ENCODE measurements around the gene STAT5B.

STAT5B gene

GRCh38 chr17:42285346-42286050 lies 9.3 kb upstream of the STAT5B start:
- DNase-seq (ENCODE audit: low read depth in 2 of 2) = no peak

- DNase-seq (ENCODE audit: low read depth in 2 of 2) = no peak
Measured at GRCh38 chr17:42284566-42284965, 8.4 kb upstream of the STAT5B start.

GRCh38 chr17:42284024-42284369 lies 7.8 kb upstream of the STAT5B start:
- no peak for DNase-seq (ENCODE audit: low read depth in 2 of 2)

- DNase-seq (ENCODE audit: low read depth in 2 of 2) = no peak
Measured at GRCh38 chr17:42283241-42284023, 7.2 kb upstream of the STAT5B start.

GRCh38 chr17:42282478-42283080 lies 6.4 kb upstream of the STAT5B start:
- DNase-seq (ENCODE audit: low read depth in 2 of 2) = no peak

- DNase-seq (ENCODE audit: low read depth in 2 of 2) = no peak
Measured at GRCh38 chr17:42281571-42282096, 5.4 kb upstream of the STAT5B start.

GRCh38 chr17:42279776-42280630 lies 3.8 kb upstream of the STAT5B start:
- no peak for DNase-seq (ENCODE audit: low read depth in 2 of 2)

GRCh38 chr17:42277342-42277712 lies 1.1 kb upstream of the STAT5B start:
- DNase-seq (ENCODE audit: low read depth in 2 of 2) = no peak

- peak in 1 of 2 experiments; percentile 20 for DNase-seq (ENCODE audit: low read depth in 2 of 2)
Measured at GRCh38 chr17:42276609-42277341, 584 bp upstream of the STAT5B start.

GRCh38 chr17:42275527-42276358 lies 448 bp downstream of the STAT5B start:
- DNase-seq (ENCODE audit: low read depth in 2 of 2) = no peak

GRCh38 chr17:42274812-42275526 lies 1.2 kb downstream of the STAT5B start:
- DNase-seq (ENCODE audit: low read depth in 2 of 2) = no peak

- DNase-seq (ENCODE audit: low read depth in 2 of 2) = no peak
Measured at GRCh38 chr17:42274253-42274542, 2.0 kb downstream of the STAT5B start.

- no peak for DNase-seq (ENCODE audit: low read depth in 2 of 2)
Measured at GRCh38 chr17:42273474-42274252, 2.5 kb downstream of the STAT5B start.

- no peak for DNase-seq (ENCODE audit: low read depth in 2 of 2)
Measured at GRCh38 chr17:42272162-42272907, 3.9 kb downstream of the STAT5B start.

- no peak for DNase-seq (ENCODE audit: low read depth in 2 of 2)
Measured at GRCh38 chr17:42271779-42272035, 4.5 kb downstream of the STAT5B start.

- no peak for DNase-seq (ENCODE audit: low read depth in 2 of 2)
Measured at GRCh38 chr17:42271006-42271778, 5.0 kb downstream of the STAT5B start.

- DNase-seq (ENCODE audit: low read depth in 2 of 2) = no peak
Measured at GRCh38 chr17:42270596-42270995, 5.6 kb downstream of the STAT5B start.

- no peak for DNase-seq (ENCODE audit: low read depth in 2 of 2)
Measured at GRCh38 chr17:42270170-42270535, 6.0 kb downstream of the STAT5B start.

Data from stimulated activated CD4-positive, alpha-beta T cell treated with anti-CD3 and anti-CD28 coated beads, Interleukin-12 subunit alpha, Interleukin-12 subunit beta, amount 100 ng/mL, for 24 hours (primary cell).